GM18526 (cell line): ENCODE measurements around the gene SPN.

Experiments used
- POLR2A ChIP-seq: IDR thresholded peaks from 3 replicates; pipeline ENCODE4 v1.6.1; 2011; ENCODE audit not compliant: insufficient read length; ENCODE audit errors: extremely low read depth

The SPN gene

GRCh38 chr16:29663016-29663806 lies at the start of gene SPN:
SPN (plus strand) TSS chr16:29663247; CDS start chr16:29663729, 482 bp downstream.
- TF ChIP-seq POLR2A: peak; percentile 92

GRCh38 chr16:29613307-29614057 lies 49.6 kb upstream of the SPN start:
- peak; percentile 95 for TF ChIP-seq POLR2A

- no peak for TF ChIP-seq POLR2A
Observed at GRCh38 chr16:29641561-29641960, 21.5 kb upstream of the SPN start.

- no peak for TF ChIP-seq POLR2A
Observed at GRCh38 chr16:29643596-29643995, 19.5 kb upstream of the SPN start.

- TF ChIP-seq POLR2A: peak; percentile 32
Observed at GRCh38 chr16:29644338-29644857, 18.6 kb upstream of the SPN start.

GRCh38 chr16:29644973-29645693 lies 17.9 kb upstream of the SPN start:
- TF ChIP-seq POLR2A: no peak

- no peak for TF ChIP-seq POLR2A
Observed at GRCh38 chr16:29645694-29646187, 17.3 kb upstream of the SPN start.

- no peak for TF ChIP-seq POLR2A
Observed at GRCh38 chr16:29646947-29647346, 16.1 kb upstream of the SPN start.

- no peak for TF ChIP-seq POLR2A
Observed at GRCh38 chr16:29649588-29650494, 13.2 kb upstream of the SPN start.

GRCh38 chr16:29650771-29651170 lies 12.3 kb upstream of the SPN start:
- no peak for TF ChIP-seq POLR2A

- TF ChIP-seq POLR2A: no peak
Observed at GRCh38 chr16:29651774-29652349, 11.2 kb upstream of the SPN start.

GRCh38 chr16:29653471-29653870 lies 9.6 kb upstream of the SPN start:
- TF ChIP-seq POLR2A: no peak

GRCh38 chr16:29656688-29657523 lies 6.1 kb upstream of the SPN start:
- no peak for TF ChIP-seq POLR2A
